ENCODE measurements around the gene OR10H1.

GRCh38 chr19:15776264-15776663 is 39.2 kb downstream of the OR10H1 start:
- TF ChIP-seq CTCF (IDR thresholded peaks at IDR 0.05) = no peak
- TF ChIP-seq POLR2A (IDR thresholded peaks at IDR 0.05) = no peak

All from right lobe of liver (tissue), 4 donors.